K562 (cell line): ENCODE results near the gene DSE. TPM values are rescaled to one million over a fixed set of nuclear protein-coding genes. Genes with fewer than 3 reads are reported as not detected.

ENCODE experiments used
- ATAC-seq: fragments of 200-7000 bp; cut with Tn5 transposase; 3 replicates; pipeline ENCODE4 v1.9.1; 2020; ENCODE audit warnings: moderate library complexity
- BruUV-seq: library from RNA; stranded (reverse); fragments of 400-500 nt; replicated peaks from 2 replicates; lab custom pipeline; 2021; lab: Mats Ljungman, UMichigan
- CTCF ChIA-PET: fragments of 300-600 bp; formaldehyde crosslinking; extraction: SDS; loops from one replicate; lab custom pipeline; 2021; ENCODE audit warnings: low intra/inter-chr PET ratio; lab: Yijun Ruan, JAX
- POLR2A ChIA-PET: fragments of 300-600, 350-650 bp; sonication (Branson Sonifier 250); formaldehyde crosslinking; extraction: SDS; loops from one replicate; lab custom pipeline; 2021; ENCODE audit warnings: antibody characterized with exemption, inconsistent platforms; lab: Yijun Ruan, JAX
- DNase-seq, 4 experiments: peaks; one replicate each; pipeline versions ENCODE4 v3.0.0 to v3.0.0-alpha.2; 2011 to 2018; ENCODE audit warnings: low spot score in 3 of 4, mixed read lengths in 3 of 4; ENCODE audit errors: extremely low read depth in 1 of 4
- FAIRE-seq: peaks from 2 replicates; lab custom pipeline; 2011; peaks lifted over from hg19 to GRCh38; lab: Jason Lieb, UNC
- H2AFZ ChIP-seq: 2 replicates; pipeline ENCODE4 v1.6.0; 2011; ENCODE audit warnings: low read depth, low read length, control low read depth, inconsistent platforms
- H3K27ac ChIP-seq: fragments of 200-600 bp; 3 replicates; pipeline ENCODE4 v1.8.0; 2011; ENCODE audit warnings: low read depth, mild to moderate bottlenecking, control low read depth, inconsistent platforms, low read length, moderate library complexity, mixed read lengths; ENCODE audit errors: extremely low read depth
- H3K27me3 ChIP-seq, 2 experiments: fragments of 300-600 bp in 1 of 2; 2 replicates in 1 of 2; 3 replicates in 1 of 2; pipeline versions ENCODE4 v1.6.0 to v1.8.0; 2011; ENCODE audit warnings: inconsistent platforms in 2 of 2, low read length in 2 of 2, mild to moderate bottlenecking in 1 of 2, mixed read lengths in 1 of 2, moderate library complexity in 1 of 2; ENCODE audit not compliant: control insufficient read depth in 2 of 2, insufficient read depth in 2 of 2
- H3K36me3 ChIP-seq: fragments of 300-600 bp; 3 replicates; pipeline ENCODE4 v1.8.0; 2011; ENCODE audit warnings: mild to moderate bottlenecking, low read length, inconsistent platforms; ENCODE audit not compliant: control insufficient read depth, insufficient read depth
- H3K4me1 ChIP-seq, 2 experiments: fragments of 200-600 bp in 1 of 2; replicated peaks in 1 of 2; 2 replicates in 1 of 2; 3 replicates in 1 of 2; pipeline versions ENCODE4 v1.5.1 to v1.8.0; 2011; ENCODE audit warnings: inconsistent platforms in 2 of 2, low read length in 2 of 2, mild to moderate bottlenecking in 1 of 2, mixed read lengths in 1 of 2, moderate library complexity in 1 of 2; ENCODE audit not compliant: control insufficient read depth in 2 of 2, insufficient read depth in 2 of 2
- H3K4me2 ChIP-seq: 2 replicates; pipeline ENCODE4 v1.6.1; 2011; ENCODE audit warnings: low read length, control low read depth, inconsistent platforms, mixed read lengths; ENCODE audit not compliant: insufficient read depth
- H3K4me3 ChIP-seq: fragments of 200-600 bp; sonication (generic), shearing (Covaris generic); 2 replicates; pipeline ENCODE4 v1.5.1; 2016; ENCODE audit warnings: control low read depth, inconsistent platforms
- H3K79me2 ChIP-seq: fragments of 200-600 bp; 3 replicates; pipeline ENCODE4 v1.8.0; 2011; ENCODE audit warnings: low read length, inconsistent platforms; ENCODE audit not compliant: control insufficient read depth, insufficient read depth
- H3K9ac ChIP-seq, 2 experiments: 2 replicates each; pipeline versions ENCODE4 v1.6.0 to v1.6.1; 2011; ENCODE audit warnings: low read depth in 2 of 2, low read length in 2 of 2, control low read depth in 1 of 2, inconsistent platforms in 1 of 2, mild to moderate bottlenecking in 1 of 2, mixed read lengths in 1 of 2; ENCODE audit not compliant: insufficient read depth in 1 of 2
- H3K9me1 ChIP-seq: one replicate; pipeline ENCODE4 v1.6.0; 2011; ENCODE audit warnings: inconsistent platforms, mild to moderate bottlenecking, low read length, moderate library complexity; ENCODE audit not compliant: control insufficient read depth, insufficient read depth
- H3K9me3 ChIP-seq: replicated peaks from 2 replicates; pipeline ENCODE4 v1.5.1; 2011; ENCODE audit warnings: low read depth, low read length, inconsistent platforms; ENCODE audit not compliant: control insufficient read depth, insufficient read depth
- H4K20me1 ChIP-seq: replicated peaks from 2 replicates; pipeline ENCODE4 v1.6.1; 2011; ENCODE audit warnings: low read length, inconsistent platforms, mixed read lengths; ENCODE audit not compliant: control insufficient read depth, insufficient read depth
- MYC ChIP-seq, 2 experiments: fragments of 250-450 bp in 1 of 2; sonication (Bioruptor Pico) in 1 of 2; IDR thresholded peaks; 2 replicates each; pipeline versions ENCODE4 v1.5.1 to v1.6.1; 2012 to 2021; ENCODE audit warnings: low read depth in 2 of 2, borderline replicate concordance in 1 of 2, improper control_type of control experiment in 1 of 2, low read length in 1 of 2, mild to moderate bottlenecking in 1 of 2, moderate library complexity in 1 of 2
- WGBS: fragments of 100-300 bp; shearing (Covaris generic); methylation state at CpG from one replicate; pipeline ENCODE4 v1.1.6; 2016; ENCODE audit warnings: low coverage, mixed read lengths; ENCODE audit not compliant: insufficient coverage; ENCODE audit errors: missing lambda C conversion rate; 5-methylcytosine and 5-hydroxymethylcytosine counted together
- in situ Hi-C: fragments of 300-500 bp; cut with MboI; formaldehyde crosslinking; loops from 4 replicates; pipeline ENCODE4 v1.15.0; 2018; ENCODE audit warnings: inconsistent platforms, mixed read lengths
- intact Hi-C: fragments of 100-400 bp; cut with micrococcal nuclease; formaldehyde crosslinking; loops from 2 replicates; pipeline ENCODE4 v1.14.2; 2022
- polyA plus RNA-seq, 8 experiments: library from polyadenylated mRNA; depleted of rRNA in 4 of 8; stranded (reverse) in 5 of 8; unstranded in 3 of 8; fragments of >200 nt; fragmentation: Nextera tagmentation in 2 of 8; fragmentation: Illumina TruSeq in 1 of 8; extraction: Ambion mirVana in 2 of 8; extraction: Trizol in 1 of 8; gene quantifications; 2 replicates each; pipeline versions ENCODE4 v1.2.1 to v1.2.3, GENCODE V29; 2011 to 2014; ENCODE audit warnings: inconsistent platforms in 1 of 8, missing spikeins in 1 of 8
- total RNA-seq, 7 experiments: library from RNA; depleted of rRNA in 6 of 7; stranded (reverse); fragments of >200 nt in 6 of 7; fragmentation: Illumina TruSeq in 2 of 7; extraction: Trizol in 2 of 7; gene quantifications; 2 replicates each; pipeline versions ENCODE4 v1.2.1 to v1.2.3, GENCODE V29; 2011 to 2021; ENCODE audit warnings: low replicate concordance in 1 of 7
- TF ChIP-seq, protein P1 (sequence below): sonication (generic); IDR thresholded peaks from 2 replicates; pipeline ENCODE4 v1.6.1; 2016

DSE gene
- total and polyA plus RNA-seq, 9 of the 15 experiments (the other 6 are each of a cell fraction or from before 2014, with no cell fraction given), result 0.49 to 1.7 (median 0.79) TPM

GRCh38 chr6:116491610-116492330, 121.0 kb downstream of the DSE start:
- no peaks in the 10 kb centered on the region for H3K36me3 ChIP-seq
- ATAC-seq, result peak; percentile 53
- BruUV-seq, result no TSS peak
- H3K79me2 ChIP-seq, result no peaks in the 10 kb centered on the region
- no peaks in the 10 kb centered on the region for H4K20me1 ChIP-seq
- no peak overlapping the region for H3K4me3 ChIP-seq
- DNase-seq, result no peak
- H3K4me1 ChIP-seq, result peaks cover 0 to 11% of the 10 kb centered on the region in 2 experiments; a peak in 3 of 5 replicates
- in situ Hi-C loops (no loop called here), intact Hi-C loops (no loop called here)
- no peak for TF ChIP-seq MYC (IDR thresholded peaks at IDR 0.05; ENCODE audit: low read depth, low read length)
- no peak for TF ChIP-seq MYC (CRISPR knock-in tag; IDR thresholded peaks at IDR 0.05; ENCODE audit: borderline replicate concordance, low read depth)
- TF ChIP-seq, protein P1, sequence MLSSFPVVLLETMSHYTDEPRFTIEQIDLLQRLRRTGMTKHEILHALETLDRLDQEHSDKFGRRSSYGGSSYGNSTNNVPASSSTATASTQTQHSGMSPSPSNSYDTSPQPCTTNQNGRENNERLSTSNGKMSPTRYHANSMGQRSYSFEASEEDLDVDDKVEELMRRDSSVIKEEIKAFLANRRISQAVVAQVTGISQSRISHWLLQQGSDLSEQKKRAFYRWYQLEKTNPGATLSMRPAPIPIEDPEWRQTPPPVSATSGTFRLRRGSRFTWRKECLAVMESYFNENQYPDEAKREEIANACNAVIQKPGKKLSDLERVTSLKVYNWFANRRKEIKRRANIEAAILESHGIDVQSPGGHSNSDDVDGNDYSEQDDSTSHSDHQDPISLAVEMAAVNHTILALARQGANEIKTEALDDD, result peak; percentile 51; the same call in 1 of the 2 replicates
- H3K9ac ChIP-seq, result peak overlapping the region in 1 of 2 experiments; percentile 27; a peak in 2 of 4 replicates
- ChIA-PET CTCF (no interaction called here), POLR2A (interaction anchor here (0.9 to 1.5 kb wide), 3 partner anchors 14 to 22 kb away, joined by 3 to 5 read pairs (median 5); partner anchors contain the start of gene CALHM5)
- peak overlapping the region; percentile 41 for H2AFZ ChIP-seq
- no peaks in the 10 kb centered on the region for H3K27me3 ChIP-seq
- peak overlapping the region; percentile 42 for H3K4me2 ChIP-seq
- no peaks in the 10 kb centered on the region for H3K9me1 ChIP-seq
- no peak for FAIRE-seq
- peak overlapping the region; percentile 82 for H3K27ac ChIP-seq
- 23% methylated on average over 1 of the region's 1 CpG for WGBS
- no peaks in the 10 kb centered on the region for H3K9me3 ChIP-seq
